ENCODE measurements around the gene FEV.
A peak's percentile ranks its signal among the peaks of the same experiment; 100 is the strongest.

Gene FEV

GRCh38 chr2:218993345-218994315 is 8.6 kb upstream of the FEV start, which contains the start of gene CRYBA2:
TSS of gene CRYBA2 (minus strand) at chr2:218993422. CDS start at chr2:218993176, 246 bp downstream.
- POLR2A ChIA-PET: no interaction called here
- no peak for DNase-seq (ENCODE audit: low read depth, low spot score)
- TF ChIP-seq CTCF (IDR thresholded peaks at IDR 0.05; ENCODE audit: insufficient read depth, low read length, missing control alignments): peak; percentile 20
- CTCF ChIA-PET: interaction anchor here (0.7 to 12.6 kb wide), 13 partner anchors 12 to 302 kb away, joined by 3 to 227 read pairs (median 15); partner anchors contain the start of gene FEV
- peak within 1 kb of the TSS; percentile 43 for H3K4me3 ChIP-seq (ENCODE audit: low read depth, low read length)

GRCh38 chr2:218992703-218993344 is 7.8 kb upstream of the FEV start:
- H3K4me3 ChIP-seq (ENCODE audit: low read depth, low read length): no peak overlapping the region; the same call in 1 of the 2 replicates
- no peak for DNase-seq (ENCODE audit: low read depth, low spot score)
- ChIA-PET POLR2A (no interaction called here), CTCF (interaction anchor here (0.7 to 12.6 kb wide), 5 partner anchors 9 to 320 kb away, joined by 3 to 227 read pairs (median 4); partner anchors contain the start of gene FEV)
- TF ChIP-seq CTCF (IDR thresholded peaks at IDR 0.05; ENCODE audit: insufficient read depth, low read length, missing control alignments): no peak

- no peak overlapping the region for H3K4me3 ChIP-seq (ENCODE audit: low read depth, low read length)
- ChIA-PET CTCF (interaction anchor here (0.9 to 12.6 kb wide), 4 partner anchors 9 to 164 kb away, joined by 3 to 227 read pairs (median 70); partner anchors contain the start of gene FEV), POLR2A (no interaction called here)
- no peak for DNase-seq (ENCODE audit: low read depth, low spot score)
- no peak for TF ChIP-seq CTCF (IDR thresholded peaks at IDR 0.05; ENCODE audit: insufficient read depth, low read length, missing control alignments)
Measured at GRCh38 chr2:218992196-218992595, 7.2 kb upstream of the FEV start.

GRCh38 chr2:218991674-218992168 is 6.7 kb upstream of the FEV start:
- no peak for TF ChIP-seq CTCF (IDR thresholded peaks at IDR 0.05; ENCODE audit: insufficient read depth, low read length, missing control alignments)
- ChIA-PET CTCF (interaction anchor here (0.9 to 12.6 kb wide), 4 partner anchors 10 to 164 kb away, joined by 3 to 227 read pairs (median 70); partner anchors contain the start of gene FEV), POLR2A (no interaction called here)
- no peak overlapping the region for H3K4me3 ChIP-seq (ENCODE audit: low read depth, low read length)
- DNase-seq (ENCODE audit: low read depth, low spot score): no peak

- POLR2A ChIA-PET: no interaction called here
- no peak for TF ChIP-seq CTCF (IDR thresholded peaks at IDR 0.05; ENCODE audit: insufficient read depth, low read length, missing control alignments)
- no peak overlapping the region for H3K4me3 ChIP-seq (ENCODE audit: low read depth, low read length)
- DNase-seq (ENCODE audit: low read depth, low spot score): no peak
- CTCF ChIA-PET: interaction anchor here (1.1 to 12.6 kb wide), 3 partner anchors 12 to 40 kb away, joined by 3 to 227 read pairs (median 10); partner anchors contain the start of gene FEV
Measured at GRCh38 chr2:218990612-218991011, 5.6 kb upstream of the FEV start.

All from AG04449 (cell line).